Panc1 (cell line): ENCODE data around the gene LILRA2. TPM values are rescaled to one million over a fixed set of nuclear protein-coding genes. Genes with fewer than 3 reads are reported as not detected.

ENCODE experiments used
- ATAC-seq: fragments of 200-7000 bp; cut with Tn5 transposase; 2 replicates; pipeline ENCODE4 v1.9.1; 2020; ENCODE audit warnings: mild to moderate bottlenecking, moderate library complexity
- BruUV-seq: library from RNA; stranded (reverse); fragments of 400-500 nt; replicated peaks from 2 replicates; lab custom pipeline; 2021; lab: Mats Ljungman, UMichigan
- CTCF ChIA-PET: fragments of 300-600 bp; sonication (Branson Sonifier 250); formaldehyde crosslinking; loops from one replicate; lab custom pipeline; 2022; ENCODE audit warnings: antibody characterized with exemption; lab: Charles Lee
- POLR2A ChIA-PET: fragments of 300-600 bp; sonication (Branson Sonifier 250); formaldehyde crosslinking; loops from one replicate; lab custom pipeline; 2022; ENCODE audit warnings: antibody characterized with exemption; lab: Charles Lee
- DNase-seq: peaks from one replicate; pipeline ENCODE4 v3.0.0-alpha.2; 2010; ENCODE audit warnings: low read depth, low spot score
- H3K27ac ChIP-seq: 2 replicates; pipeline ENCODE4 v1.5.1; 2011; ENCODE audit warnings: mild to moderate bottlenecking, low read length, inconsistent platforms
- H3K27me3 ChIP-seq: fragments of 200-500 bp; sonication (Bioruptor generic); 2 replicates; pipeline ENCODE4 v1.6.0; 2014; ENCODE audit warnings: low read length, inconsistent platforms; ENCODE audit not compliant: control insufficient read depth, insufficient read depth
- H3K36me3 ChIP-seq: fragments of 200-500 bp; sonication (Bioruptor generic); 2 replicates; pipeline ENCODE4 v1.5.1; 2014; ENCODE audit warnings: inconsistent platforms, mild to moderate bottlenecking, low read length, moderate library complexity; ENCODE audit not compliant: control insufficient read depth, insufficient read depth
- H3K4me1 ChIP-seq: 2 replicates; pipeline ENCODE4 v1.5.1; 2011; ENCODE audit warnings: inconsistent platforms, mild to moderate bottlenecking, low read length, moderate library complexity; ENCODE audit not compliant: control insufficient read depth, insufficient read depth
- H3K4me3 ChIP-seq, 2 experiments: 2 replicates each; pipeline ENCODE4 v1.5.1; 2011 to 2012; ENCODE audit warnings: low read depth in 2 of 2, low read length in 2 of 2, mild to moderate bottlenecking in 2 of 2, inconsistent platforms in 1 of 2, moderate library complexity in 1 of 2
- H3K9me3 ChIP-seq: fragments of 200-500 bp; sonication (Bioruptor generic); 2 replicates; pipeline ENCODE4 v1.5.1; 2014; ENCODE audit warnings: low read depth, mild to moderate bottlenecking, inconsistent platforms, low read length, moderate library complexity; ENCODE audit not compliant: control insufficient read depth, insufficient read depth
- POLR2AphosphoS5 ChIP-seq: IDR thresholded peaks from 2 replicates; pipeline ENCODE4 v1.6.1; 2012; ENCODE audit warnings: mild to moderate bottlenecking, low read depth, low read length, moderate library complexity
- SIN3A ChIP-seq: IDR thresholded peaks from 2 replicates; pipeline ENCODE4 v1.6.1; 2012; ENCODE audit warnings: low read depth, mild to moderate bottlenecking, low read length, moderate library complexity, borderline replicate concordance; ENCODE audit not compliant: insufficient read depth
- TCF7L2 ChIP-seq: IDR thresholded peaks from 2 replicates; pipeline ENCODE4 v1.6.1; 2011; ENCODE audit warnings: mild to moderate bottlenecking, low read depth, low read length, inconsistent platforms
- in situ Hi-C: cut with HindIII; loops from 2 replicates; pipeline ENCODE4 v1.10.0; 2016; ENCODE audit warnings: low sequenced_read_pairs, low pct_unique_long_range_greater_than_20kb
- intact Hi-C: fragments of 100-400 bp; cut with micrococcal nuclease; formaldehyde crosslinking; loops from one replicate; pipeline ENCODE4 v1.10.0; 2022; ENCODE audit not compliant: unreplicated experiment
- total RNA-seq: library from RNA; stranded (reverse); gene quantifications from one replicate; pipeline ENCODE4 v1.2.1, GENCODE V29; 2021; ENCODE audit not compliant: unreplicated experiment
- TF ChIP-seq, protein P1 (sequence below), 2 experiments: IDR thresholded peaks; 2 replicates each; pipeline ENCODE4 v1.6.1; 2011 to 2012; ENCODE audit warnings: low read depth in 2 of 2, control low read depth in 1 of 2, low read length in 1 of 2, mild to moderate bottlenecking in 1 of 2, moderate library complexity in 1 of 2; ENCODE audit not compliant: insufficient read depth in 1 of 2
- TF ChIP-seq, protein P2 (sequence below): fragments of 450-650 bp; IDR thresholded peaks from 2 replicates; pipeline ENCODE4 v1.5.1; 2017; ENCODE audit warnings: mild to moderate bottlenecking

Gene LILRA2
- total RNA-seq, 1 experiment from 2014 or later: not detected

DNA sequence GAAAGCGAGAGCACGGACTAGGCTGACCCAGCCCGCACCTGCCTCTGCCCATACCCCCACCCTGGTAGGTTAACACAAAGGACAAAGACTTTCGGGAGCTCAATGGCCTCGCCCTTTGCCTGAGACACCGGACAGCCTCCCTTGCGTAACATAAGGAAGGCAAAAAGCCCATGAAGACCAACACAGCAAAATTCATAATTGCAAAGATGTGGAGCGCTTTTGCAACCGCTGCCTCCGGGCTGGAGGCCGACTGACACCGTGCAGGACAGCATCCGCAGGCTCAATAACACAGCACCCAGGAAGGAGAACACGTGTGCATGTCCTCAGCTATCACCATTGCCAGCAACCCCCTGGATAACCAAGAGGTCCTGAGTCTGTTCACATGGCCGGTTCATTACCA lies 35.2 kb downstream of the LILRA2 start:
- Histone ChIP-seq H3K36me3 (no peaks in the 10 kb centered on the region), H3K4me3 (no peak overlapping the region), H3K27ac (no peak overlapping the region), H3K4me1 (no peaks in the 10 kb centered on the region), H3K9me3 (peaks cover 13% of the 10 kb centered on the region; the same call in 1 of the 2 replicates), H3K27me3 (no peaks in the 10 kb centered on the region; the same call in none of the 2 replicates)
- ChIA-PET CTCF (no interaction called here), POLR2A (no interaction called here)
- BruUV-seq: no TSS peak
- DNase-seq (no peak), ATAC-seq (no peak)
- intact Hi-C loops (no loop called here), in situ Hi-C loops (no loop called here)
- TF ChIP-seq, protein P1, sequence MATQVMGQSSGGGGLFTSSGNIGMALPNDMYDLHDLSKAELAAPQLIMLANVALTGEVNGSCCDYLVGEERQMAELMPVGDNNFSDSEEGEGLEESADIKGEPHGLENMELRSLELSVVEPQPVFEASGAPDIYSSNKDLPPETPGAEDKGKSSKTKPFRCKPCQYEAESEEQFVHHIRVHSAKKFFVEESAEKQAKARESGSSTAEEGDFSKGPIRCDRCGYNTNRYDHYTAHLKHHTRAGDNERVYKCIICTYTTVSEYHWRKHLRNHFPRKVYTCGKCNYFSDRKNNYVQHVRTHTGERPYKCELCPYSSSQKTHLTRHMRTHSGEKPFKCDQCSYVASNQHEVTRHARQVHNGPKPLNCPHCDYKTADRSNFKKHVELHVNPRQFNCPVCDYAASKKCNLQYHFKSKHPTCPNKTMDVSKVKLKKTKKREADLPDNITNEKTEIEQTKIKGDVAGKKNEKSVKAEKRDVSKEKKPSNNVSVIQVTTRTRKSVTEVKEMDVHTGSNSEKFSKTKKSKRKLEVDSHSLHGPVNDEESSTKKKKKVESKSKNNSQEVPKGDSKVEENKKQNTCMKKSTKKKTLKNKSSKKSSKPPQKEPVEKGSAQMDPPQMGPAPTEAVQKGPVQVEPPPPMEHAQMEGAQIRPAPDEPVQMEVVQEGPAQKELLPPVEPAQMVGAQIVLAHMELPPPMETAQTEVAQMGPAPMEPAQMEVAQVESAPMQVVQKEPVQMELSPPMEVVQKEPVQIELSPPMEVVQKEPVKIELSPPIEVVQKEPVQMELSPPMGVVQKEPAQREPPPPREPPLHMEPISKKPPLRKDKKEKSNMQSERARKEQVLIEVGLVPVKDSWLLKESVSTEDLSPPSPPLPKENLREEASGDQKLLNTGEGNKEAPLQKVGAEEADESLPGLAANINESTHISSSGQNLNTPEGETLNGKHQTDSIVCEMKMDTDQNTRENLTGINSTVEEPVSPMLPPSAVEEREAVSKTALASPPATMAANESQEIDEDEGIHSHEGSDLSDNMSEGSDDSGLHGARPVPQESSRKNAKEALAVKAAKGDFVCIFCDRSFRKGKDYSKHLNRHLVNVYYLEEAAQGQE (IDR thresholded peaks at IDR 0.05; ENCODE audit: insufficient read depth in 1 of 2, low read depth in 2 of 2, low read length in 1 of 2): no peak
- TF ChIP-seq POLR2AphosphoS5 (no peak), SIN3A (no peak), TCF7L2 (no peak)
- TF ChIP-seq, protein P2, sequence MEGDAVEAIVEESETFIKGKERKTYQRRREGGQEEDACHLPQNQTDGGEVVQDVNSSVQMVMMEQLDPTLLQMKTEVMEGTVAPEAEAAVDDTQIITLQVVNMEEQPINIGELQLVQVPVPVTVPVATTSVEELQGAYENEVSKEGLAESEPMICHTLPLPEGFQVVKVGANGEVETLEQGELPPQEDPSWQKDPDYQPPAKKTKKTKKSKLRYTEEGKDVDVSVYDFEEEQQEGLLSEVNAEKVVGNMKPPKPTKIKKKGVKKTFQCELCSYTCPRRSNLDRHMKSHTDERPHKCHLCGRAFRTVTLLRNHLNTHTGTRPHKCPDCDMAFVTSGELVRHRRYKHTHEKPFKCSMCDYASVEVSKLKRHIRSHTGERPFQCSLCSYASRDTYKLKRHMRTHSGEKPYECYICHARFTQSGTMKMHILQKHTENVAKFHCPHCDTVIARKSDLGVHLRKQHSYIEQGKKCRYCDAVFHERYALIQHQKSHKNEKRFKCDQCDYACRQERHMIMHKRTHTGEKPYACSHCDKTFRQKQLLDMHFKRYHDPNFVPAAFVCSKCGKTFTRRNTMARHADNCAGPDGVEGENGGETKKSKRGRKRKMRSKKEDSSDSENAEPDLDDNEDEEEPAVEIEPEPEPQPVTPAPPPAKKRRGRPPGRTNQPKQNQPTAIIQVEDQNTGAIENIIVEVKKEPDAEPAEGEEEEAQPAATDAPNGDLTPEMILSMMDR: no peak

DNA sequence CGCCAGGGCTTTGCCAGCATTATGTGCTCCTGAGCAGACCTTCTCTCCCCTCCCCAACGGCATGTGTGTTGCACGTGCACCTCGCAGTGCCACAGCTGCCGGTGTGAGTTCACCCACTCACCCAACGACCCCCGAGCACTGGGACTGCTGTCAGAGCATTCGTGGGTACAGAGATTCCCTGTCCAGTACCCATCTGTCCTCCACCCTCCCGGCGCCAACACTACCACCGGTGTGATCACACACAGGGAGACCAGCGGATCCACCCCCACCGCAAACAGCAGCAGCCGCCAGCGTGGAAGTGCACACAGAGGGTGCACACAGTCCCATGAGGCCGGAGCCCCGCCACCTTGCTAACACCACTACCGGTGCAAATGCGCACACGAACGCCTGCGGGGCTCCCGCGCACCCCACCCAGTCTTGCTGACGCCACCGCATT lies 35.8 kb downstream of the LILRA2 start:
- H3K27ac ChIP-seq: no peak overlapping the region
- DNase-seq: no peak
- intact Hi-C loops (no loop called here), in situ Hi-C loops (no loop called here)
- ATAC-seq: no peak
- TF ChIP-seq, protein P2: no peak
- TF ChIP-seq SIN3A: no peak
- ChIA-PET POLR2A (no interaction called here), CTCF (no interaction called here)
- H3K9me3 ChIP-seq: peaks cover 13% of the 10 kb centered on the region; the same call in 1 of the 2 replicates
- no TSS peak for BruUV-seq
- no peak overlapping the region for H3K4me3 ChIP-seq
- no peaks in the 10 kb centered on the region for H3K36me3 ChIP-seq
- no peaks in the 10 kb centered on the region; the same call in none of the 2 replicates for H3K27me3 ChIP-seq
- no peaks in the 10 kb centered on the region for H3K4me1 ChIP-seq
